Stromal cell of bone marrow (primary cell): Measurements from ENCODE around the gene PON1.

Experiments used
- DNase-seq: peaks from one replicate; pipeline ENCODE4 v3.0.0-alpha.2; 2012; ENCODE audit warnings: low read depth

Gene PON1

DNA sequence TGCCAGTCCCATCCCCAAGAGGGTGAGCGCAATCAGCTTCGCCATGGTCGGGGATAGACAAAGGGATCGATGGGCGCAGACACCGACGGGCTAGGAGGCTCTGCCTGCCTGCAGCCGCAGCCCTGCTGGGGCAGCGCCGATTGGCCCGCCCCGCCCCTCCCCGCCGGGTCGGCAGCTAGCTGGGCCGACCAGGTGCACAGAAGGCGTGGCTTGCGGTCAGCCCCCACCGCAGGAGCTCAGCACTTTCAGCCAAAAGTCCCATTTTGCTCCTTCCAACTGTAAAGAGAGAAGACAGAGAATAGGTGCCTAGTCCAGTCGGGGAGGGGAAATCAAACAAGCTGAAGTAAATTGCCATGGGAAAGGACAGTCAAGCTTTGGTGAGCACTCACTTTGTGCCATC lies at the start of gene PON1:
TSS of gene PON1 (minus strand) at position 102 of the 400 bp plus-strand sequence. CDS start at position 45, 57 bp downstream.
- DNase-seq: no peak

DNA sequence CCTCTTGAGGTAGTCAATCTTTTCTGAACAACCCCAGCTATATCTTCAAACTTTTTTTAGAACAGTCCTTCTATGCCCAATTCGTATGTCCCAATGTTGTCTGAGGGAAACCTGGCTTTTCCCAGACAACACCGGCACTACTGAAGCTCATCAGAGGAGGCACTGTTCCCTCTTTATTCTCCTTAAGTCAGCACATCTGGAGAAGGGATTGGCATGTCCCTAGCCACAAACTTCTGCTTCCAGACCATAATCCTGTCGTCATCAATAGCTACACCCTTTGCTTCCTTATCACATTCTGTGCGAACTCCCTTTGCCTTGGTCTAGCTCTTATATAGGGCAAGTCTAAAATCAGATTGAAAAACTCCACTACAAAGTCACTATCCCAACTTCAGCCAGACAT lies 49.0 kb upstream of the PON1 start:
- no peak for DNase-seq

- no peak for DNase-seq
Observed at GRCh38 chr7:95368235-95368634, 43.9 kb upstream of the PON1 start.

GRCh38 chr7:95367606-95368005 lies 43.3 kb upstream of the PON1 start:
- DNase-seq: no peak

DNA sequence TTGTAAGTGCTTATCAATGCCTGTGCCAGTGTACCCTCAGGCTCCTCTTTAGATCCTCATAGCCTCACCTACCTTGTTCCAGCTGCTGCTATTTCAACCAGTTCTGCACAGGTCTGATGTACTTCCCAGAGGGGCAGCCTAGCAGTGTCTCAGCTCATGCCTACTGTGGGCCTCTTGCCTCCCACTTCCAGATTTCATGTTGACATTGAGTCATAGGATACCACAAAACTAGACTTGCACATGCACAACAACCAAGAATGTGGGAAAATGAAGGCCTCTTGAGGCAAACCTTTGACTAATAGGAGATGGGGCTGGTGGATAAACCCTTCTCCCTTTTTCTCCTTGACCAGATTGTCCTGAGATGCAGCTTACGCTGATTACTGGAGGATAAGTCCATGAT lies 40.8 kb upstream of the PON1 start:
- DNase-seq: peak; percentile 38

DNA sequence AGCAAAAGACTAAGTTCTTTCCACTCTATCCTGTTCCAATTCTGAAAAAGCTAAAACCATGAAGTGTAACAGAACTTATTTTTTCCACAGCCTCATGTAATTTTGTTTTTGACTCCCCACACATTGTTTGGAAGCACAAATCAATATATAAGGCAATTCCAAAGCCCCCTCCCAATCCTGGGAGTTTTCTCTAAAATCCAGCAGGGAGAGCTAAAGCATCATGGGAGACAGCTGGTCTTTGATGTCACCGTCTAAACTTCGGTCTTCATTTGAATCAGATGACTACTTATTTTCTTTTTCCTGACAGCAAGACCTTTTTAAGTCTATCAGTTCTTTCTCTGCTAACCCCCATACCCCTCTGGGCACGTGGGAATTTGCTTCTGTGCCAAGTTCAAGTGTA lies 33.3 kb upstream of the PON1 start:
- DNase-seq: no peak

- DNase-seq: no peak
Observed at GRCh38 chr7:95342642-95343307, 18.4 kb upstream of the PON1 start.

DNA sequence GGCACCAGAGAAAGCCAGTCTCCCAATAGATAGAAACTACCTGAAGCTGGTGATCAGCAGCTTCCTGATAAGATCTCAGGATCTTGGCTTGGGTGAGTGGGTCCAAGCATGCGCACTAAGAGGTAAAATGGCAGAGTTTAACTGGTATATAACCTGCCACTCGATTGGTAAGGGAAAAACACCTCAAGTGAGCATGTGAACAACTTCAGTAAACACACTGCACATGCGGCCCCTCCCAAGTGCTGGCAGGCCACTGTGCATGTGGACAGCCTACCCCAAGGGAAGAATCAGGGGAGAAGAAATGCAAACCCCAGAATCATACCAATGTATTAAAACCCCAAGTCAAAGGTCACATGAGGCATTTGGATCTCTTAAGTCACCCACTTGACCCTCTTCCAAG lies 17.7 kb upstream of the PON1 start:
- no peak for DNase-seq

GRCh38 chr7:95340491-95340890 lies 16.2 kb upstream of the PON1 start:
- DNase-seq: no peak

GRCh38 chr7:95338832-95339231 lies 14.5 kb upstream of the PON1 start:
- no peak for DNase-seq

- DNase-seq: peak; percentile 69
Observed at GRCh38 chr7:95335093-95335492, 10.8 kb upstream of the PON1 start.

DNA sequence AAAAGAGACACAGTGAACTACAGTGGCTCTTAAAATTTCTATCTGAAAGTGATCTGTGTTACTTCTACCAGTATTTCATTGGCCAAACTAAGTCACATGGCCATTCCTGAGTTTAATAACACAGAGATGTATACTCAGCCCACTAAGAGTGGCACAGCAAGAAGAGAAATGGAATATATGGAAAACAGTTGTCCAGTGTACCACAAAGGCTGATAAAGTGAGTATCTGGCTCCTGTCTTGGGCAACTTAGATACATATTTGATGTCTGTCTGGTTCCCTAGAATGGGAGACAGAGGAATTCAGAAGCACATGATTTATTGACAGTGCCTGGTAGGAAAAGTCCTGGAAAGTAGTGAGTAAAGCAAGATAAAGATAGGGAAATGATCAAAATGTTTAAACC lies 10.1 kb upstream of the PON1 start:
- DNase-seq: no peak

DNA sequence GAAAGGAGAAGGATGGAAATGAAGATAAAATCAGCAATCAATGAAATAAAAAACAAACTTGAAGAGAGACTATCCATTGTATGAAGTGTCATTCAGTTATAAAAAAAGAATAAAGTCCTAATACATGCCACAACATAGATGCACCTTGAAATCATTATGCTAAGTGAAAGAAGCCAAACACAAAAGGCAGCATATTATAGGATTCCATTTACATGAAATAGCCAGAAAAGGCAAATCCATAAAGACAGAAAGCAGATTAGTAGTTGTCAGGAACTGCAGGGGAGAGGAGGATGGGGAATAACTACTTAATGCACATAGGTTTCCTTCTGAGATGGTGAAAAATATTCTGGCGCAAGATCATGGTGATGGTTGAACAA lies 6.6 kb upstream of the PON1 start:
- no peak for DNase-seq

GRCh38 chr7:95330204-95330960 lies 6.0 kb upstream of the PON1 start:
- no peak for DNase-seq

- no peak for DNase-seq
Observed at GRCh38 chr7:95327356-95327755, 3.0 kb upstream of the PON1 start.

DNA sequence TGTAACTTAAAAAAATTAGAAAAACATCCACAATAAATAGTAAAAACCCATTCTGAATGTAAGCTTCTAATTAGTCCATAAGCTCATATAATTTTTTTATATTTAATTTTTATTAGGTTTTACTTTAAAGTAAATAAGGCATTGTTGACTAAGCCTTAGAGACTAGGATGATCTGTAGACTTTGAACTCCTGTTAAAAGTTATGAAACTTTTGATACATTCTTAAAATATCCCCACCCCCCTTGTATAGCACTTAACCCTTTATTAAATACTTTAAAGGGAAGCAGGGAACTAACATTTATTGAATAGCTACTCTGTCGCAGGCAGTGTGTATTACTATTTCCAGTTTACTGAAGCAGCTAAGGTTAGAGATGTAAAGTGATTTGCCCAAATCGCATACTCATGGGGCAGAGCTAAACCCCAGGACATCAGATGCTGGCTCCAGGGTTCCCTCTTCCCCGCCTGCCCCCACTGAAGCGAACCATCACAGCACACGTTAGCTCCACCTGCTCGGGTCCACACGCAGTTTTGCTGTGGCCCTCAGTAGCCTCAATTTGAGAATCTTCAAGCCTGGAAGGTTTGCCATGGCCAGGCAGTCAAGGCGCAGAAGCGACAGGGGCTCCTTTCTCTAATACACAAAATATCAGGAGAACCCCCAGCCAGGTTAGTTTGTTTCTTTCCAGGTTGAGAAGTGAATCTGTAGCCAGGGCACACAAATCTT lies 762 bp downstream of the PON1 start:
- no peak for DNase-seq

DNA sequence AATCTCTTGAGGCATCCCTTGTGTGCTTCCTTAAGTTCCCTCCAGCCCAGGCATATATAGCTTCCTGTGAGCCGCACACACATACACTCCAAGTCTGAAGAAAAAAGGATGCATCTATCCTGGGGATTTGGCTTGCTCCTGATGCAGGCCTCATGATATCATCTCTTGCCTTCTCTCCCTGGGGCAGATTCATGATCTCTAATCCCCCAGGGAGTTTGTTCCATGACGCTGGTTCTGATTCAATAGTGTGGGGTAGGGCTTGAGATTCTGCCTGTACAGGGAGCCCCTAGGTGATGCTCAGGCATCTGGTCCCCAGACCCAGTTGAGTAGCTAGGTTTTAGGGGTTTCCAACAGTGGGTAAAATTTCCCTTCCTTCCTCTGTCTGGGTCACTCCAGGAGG lies 1.5 kb downstream of the PON1 start:
- DNase-seq: no peak

GRCh38 chr7:95322396-95322795 lies 1.9 kb downstream of the PON1 start:
- DNase-seq: no peak

DNA sequence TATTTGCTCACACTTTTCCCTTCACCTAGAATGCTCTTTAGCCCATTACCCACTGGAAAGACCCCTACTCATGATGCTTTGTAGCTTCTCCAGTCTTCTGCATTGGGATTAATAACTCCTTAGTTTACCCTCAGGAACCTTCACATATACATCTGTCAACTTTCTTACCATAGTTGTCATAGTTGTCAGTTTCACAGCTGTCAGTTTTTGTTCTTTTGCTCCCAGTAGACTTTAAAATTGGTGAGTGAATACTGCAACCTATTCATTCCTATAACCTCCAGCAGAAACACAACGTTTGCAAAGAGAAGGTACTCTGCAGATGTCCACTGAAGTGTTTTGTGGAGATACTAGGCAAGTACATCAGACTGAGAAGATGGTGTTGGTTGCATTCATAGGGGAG lies 2.6 kb downstream of the PON1 start:
- no peak for DNase-seq

DNA sequence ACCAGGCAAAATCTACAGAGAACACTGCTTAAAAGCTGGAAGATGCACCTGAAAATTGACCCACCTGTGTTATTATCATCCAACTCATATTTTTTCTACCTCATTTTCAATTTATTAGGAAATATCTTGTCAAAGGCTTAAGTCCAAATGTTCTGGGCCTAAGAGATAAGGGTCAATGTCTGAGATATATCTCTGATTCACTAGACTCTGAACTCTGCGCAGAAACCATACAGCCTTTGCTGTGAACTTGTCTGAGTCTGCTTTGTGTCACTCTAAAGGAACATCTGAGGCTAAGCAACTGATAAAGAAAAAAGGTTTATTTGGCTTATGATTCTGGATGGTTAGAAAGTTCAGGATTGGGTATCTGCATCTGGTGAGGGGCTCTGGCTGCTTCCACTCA lies 3.7 kb downstream of the PON1 start:
- no peak for DNase-seq

DNA sequence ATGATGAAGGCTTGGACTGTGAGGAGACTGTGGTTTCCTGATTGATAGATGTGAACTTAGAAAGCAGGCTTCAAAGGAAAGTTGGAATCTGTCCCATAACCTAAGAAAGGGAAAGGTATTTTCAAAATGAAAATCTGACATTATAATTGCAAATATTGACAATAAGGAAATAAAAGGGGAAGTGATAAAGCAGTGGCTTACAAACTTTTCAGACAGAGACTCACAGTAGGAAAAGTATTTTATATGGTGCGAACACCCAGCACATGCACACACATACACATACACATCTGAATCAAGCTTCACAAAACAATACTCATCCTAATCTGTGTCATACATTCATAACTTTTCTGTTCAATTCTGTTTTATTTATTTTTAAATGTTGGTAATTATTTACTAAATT lies 4.8 kb downstream of the PON1 start:
- DNase-seq: no peak

GRCh38 chr7:95318501-95319100 lies 5.7 kb downstream of the PON1 start:
- no peak for DNase-seq

- DNase-seq: no peak
Observed at GRCh38 chr7:95317966-95318365, 6.4 kb downstream of the PON1 start.
